ENCODE results near the gene MYF6.

The MYF6 gene

GRCh38 chr12:80690513-80690912 is 16.9 kb upstream of the MYF6 start:
- Histone ChIP-seq H3K4me1 (ENCODE audit: control insufficient read depth in 1 of 2, insufficient read depth in 2 of 2, low read length in 2 of 2) (no peaks in the 10 kb centered on the region), H3K4me2 (ENCODE audit: low read length) (no peak overlapping the region), H2BK120ac (ENCODE audit: insufficient read depth, low read length, poor library complexity) (no peak overlapping the region), H2AFZ (ENCODE audit: insufficient read depth, low read length, poor library complexity) (no peak overlapping the region), H3K4me3 (ENCODE audit: low read depth, low read length) (no peak overlapping the region), H4K8ac (ENCODE audit: low read depth, low read length) (no peak overlapping the region), H4K12ac (ENCODE audit: low read depth, low read length) (no peak overlapping the region), H3K79me1 (ENCODE audit: low read length) (no peaks in the 10 kb centered on the region), H3K27ac (ENCODE audit: low read depth, low read length) (no peak overlapping the region), H3K79me2 (ENCODE audit: control insufficient read depth, insufficient read depth, low read length, poor library complexity) (no peaks in the 10 kb centered on the region), H3K14ac (ENCODE audit: low read length) (no peak overlapping the region), H3K4ac (ENCODE audit: low read depth, low read length) (no peak overlapping the region), H3K9ac (ENCODE audit: low read length) (no peak overlapping the region), H3K23ac (ENCODE audit: low read length) (no peak overlapping the region), H2BK5ac (ENCODE audit: low read depth, low read length, poor library complexity) (no peak overlapping the region), H3K18ac (ENCODE audit: low read length) (no peak overlapping the region), H4K91ac (ENCODE audit: low read depth, low read length) (no peak overlapping the region), H3K9me3 (ENCODE audit: insufficient read depth, low read depth, low read length) (no peaks in the 10 kb centered on the region), H3K36me3 (ENCODE audit: control insufficient read depth in 1 of 2, insufficient read depth in 2 of 2, low read length in 2 of 2) (no peaks in the 10 kb centered on the region), H3K27me3 (ENCODE audit: insufficient read depth, low read length) (no peaks in the 10 kb centered on the region), H2AK5ac (ENCODE audit: low read length) (no peak overlapping the region), H2BK12ac (ENCODE audit: low read length) (no peak overlapping the region)
- no peak for DNase-seq
- WGBS (ENCODE audit: extremely low coverage, insufficient coverage, insufficient read length) = no CpG with 5 or more reads among the region's 2 CpGs

GRCh38 chr12:80692114-80692513 is 15.3 kb upstream of the MYF6 start:
- Histone ChIP-seq H4K8ac (ENCODE audit: low read depth, low read length) (no peak overlapping the region), H3K14ac (ENCODE audit: low read length) (no peak overlapping the region), H2BK5ac (ENCODE audit: low read depth, low read length, poor library complexity) (no peak overlapping the region), H3K4me2 (ENCODE audit: low read length) (no peak overlapping the region), H3K9ac (ENCODE audit: low read length) (no peak overlapping the region), H3K79me2 (ENCODE audit: control insufficient read depth, insufficient read depth, low read length, poor library complexity) (no peaks in the 10 kb centered on the region), H4K12ac (ENCODE audit: low read depth, low read length) (no peak overlapping the region), H2AK5ac (ENCODE audit: low read length) (no peak overlapping the region), H3K4me1 (ENCODE audit: control insufficient read depth in 1 of 2, insufficient read depth in 2 of 2, low read length in 2 of 2) (no peaks in the 10 kb centered on the region), H3K36me3 (ENCODE audit: control insufficient read depth in 1 of 2, insufficient read depth in 2 of 2, low read length in 2 of 2) (no peaks in the 10 kb centered on the region), H4K91ac (ENCODE audit: low read depth, low read length) (no peak overlapping the region), H3K4me3 (ENCODE audit: low read depth, low read length) (no peak overlapping the region), H3K23ac (ENCODE audit: low read length) (no peak overlapping the region), H3K18ac (ENCODE audit: low read length) (no peak overlapping the region), H3K4ac (ENCODE audit: low read depth, low read length) (no peak overlapping the region), H3K27me3 (ENCODE audit: insufficient read depth, low read length) (no peaks in the 10 kb centered on the region), H2AFZ (ENCODE audit: insufficient read depth, low read length, poor library complexity) (no peak overlapping the region), H3K9me3 (ENCODE audit: insufficient read depth, low read depth, low read length) (no peaks in the 10 kb centered on the region), H3K79me1 (ENCODE audit: low read length) (no peaks in the 10 kb centered on the region), H3K27ac (ENCODE audit: low read depth, low read length) (no peak overlapping the region), H2BK120ac (ENCODE audit: insufficient read depth, low read length, poor library complexity) (no peak overlapping the region), H2BK12ac (ENCODE audit: low read length) (no peak overlapping the region)
- DNase-seq = no peak
- no CpG with 5 or more reads among the region's 1 CpG for WGBS (ENCODE audit: extremely low coverage, insufficient coverage, insufficient read length)

GRCh38 chr12:80697270-80697887 is 10.1 kb upstream of the MYF6 start:
- H3K23ac ChIP-seq (ENCODE audit: low read length) = no peak overlapping the region
- H3K27ac ChIP-seq (ENCODE audit: low read depth, low read length) = no peak overlapping the region
- WGBS (ENCODE audit: extremely low coverage, insufficient coverage, insufficient read length) = no CpG with 5 or more reads among the region's 2 CpGs
- H4K8ac ChIP-seq (ENCODE audit: low read depth, low read length) = no peak overlapping the region
- H3K4ac ChIP-seq (ENCODE audit: low read depth, low read length) = no peak overlapping the region
- no peak overlapping the region for H2BK12ac ChIP-seq (ENCODE audit: low read length)
- no peak for DNase-seq
- H3K18ac ChIP-seq (ENCODE audit: low read length) = no peak overlapping the region
- H3K36me3 ChIP-seq (ENCODE audit: control insufficient read depth in 1 of 2, insufficient read depth in 2 of 2, low read length in 2 of 2) = no peaks in the 10 kb centered on the region
- no peak overlapping the region for H3K9ac ChIP-seq (ENCODE audit: low read length)
- H3K14ac ChIP-seq (ENCODE audit: low read length) = no peak overlapping the region
- H2AFZ ChIP-seq (ENCODE audit: insufficient read depth, low read length, poor library complexity) = no peak overlapping the region
- no peaks in the 10 kb centered on the region for H3K9me3 ChIP-seq (ENCODE audit: insufficient read depth, low read depth, low read length)
- H3K4me2 ChIP-seq (ENCODE audit: low read length) = no peak overlapping the region
- H3K79me2 ChIP-seq (ENCODE audit: control insufficient read depth, insufficient read depth, low read length, poor library complexity) = no peaks in the 10 kb centered on the region
- no peak overlapping the region for H4K91ac ChIP-seq (ENCODE audit: low read depth, low read length)
- H3K4me3 ChIP-seq (ENCODE audit: low read depth, low read length) = no peak overlapping the region
- H3K27me3 ChIP-seq (ENCODE audit: insufficient read depth, low read length) = no peaks in the 10 kb centered on the region
- no peak overlapping the region for H4K12ac ChIP-seq (ENCODE audit: low read depth, low read length)
- H2AK5ac ChIP-seq (ENCODE audit: low read length) = no peak overlapping the region
- H3K4me1 ChIP-seq (ENCODE audit: control insufficient read depth in 1 of 2, insufficient read depth in 2 of 2, low read length in 2 of 2) = no peaks in the 10 kb centered on the region
- no peak overlapping the region for H2BK5ac ChIP-seq (ENCODE audit: low read depth, low read length, poor library complexity)
- H3K79me1 ChIP-seq (ENCODE audit: low read length) = no peaks in the 10 kb centered on the region
- H2BK120ac ChIP-seq (ENCODE audit: insufficient read depth, low read length, poor library complexity) = no peak overlapping the region

- DNase-seq = no peak
- H2BK5ac ChIP-seq (ENCODE audit: low read depth, low read length, poor library complexity) = no peak overlapping the region
- H3K4me3 ChIP-seq (ENCODE audit: low read depth, low read length) = no peak overlapping the region
- no peak overlapping the region for H3K27ac ChIP-seq (ENCODE audit: low read depth, low read length)
- peaks cover 3 to 6% of the 10 kb centered on the region in 2 experiments for H3K4me1 ChIP-seq (ENCODE audit: control insufficient read depth in 1 of 2, insufficient read depth in 2 of 2, low read length in 2 of 2)
- no peak overlapping the region for H4K12ac ChIP-seq (ENCODE audit: low read depth, low read length)
- H3K4ac ChIP-seq (ENCODE audit: low read depth, low read length) = no peak overlapping the region
- no peaks in the 10 kb centered on the region for H3K79me2 ChIP-seq (ENCODE audit: control insufficient read depth, insufficient read depth, low read length, poor library complexity)
- H2BK120ac ChIP-seq (ENCODE audit: insufficient read depth, low read length, poor library complexity) = no peak overlapping the region
- no peak overlapping the region for H4K8ac ChIP-seq (ENCODE audit: low read depth, low read length)
- H3K14ac ChIP-seq (ENCODE audit: low read length) = no peak overlapping the region
- no peaks in the 10 kb centered on the region for H3K9me3 ChIP-seq (ENCODE audit: insufficient read depth, low read depth, low read length)
- no peak overlapping the region for H2BK12ac ChIP-seq (ENCODE audit: low read length)
- no peak overlapping the region for H2AFZ ChIP-seq (ENCODE audit: insufficient read depth, low read length, poor library complexity)
- WGBS (ENCODE audit: extremely low coverage, insufficient coverage, insufficient read length) = no CpG with 5 or more reads among the region's 7 CpGs
- no peak overlapping the region for H3K4me2 ChIP-seq (ENCODE audit: low read length)
- H3K36me3 ChIP-seq (ENCODE audit: control insufficient read depth in 1 of 2, insufficient read depth in 2 of 2, low read length in 2 of 2) = no peaks in the 10 kb centered on the region
- no peak overlapping the region for H4K91ac ChIP-seq (ENCODE audit: low read depth, low read length)
- H3K27me3 ChIP-seq (ENCODE audit: insufficient read depth, low read length) = no peaks in the 10 kb centered on the region
- H3K79me1 ChIP-seq (ENCODE audit: low read length) = no peaks in the 10 kb centered on the region
- no peak overlapping the region for H3K18ac ChIP-seq (ENCODE audit: low read length)
- H3K9ac ChIP-seq (ENCODE audit: low read length) = no peak overlapping the region
- no peak overlapping the region for H3K23ac ChIP-seq (ENCODE audit: low read length)
- no peak overlapping the region for H2AK5ac ChIP-seq (ENCODE audit: low read length)
Measured at GRCh38 chr12:80698256-80698655, 9.2 kb upstream of the MYF6 start.

Measured in trophoblast cell (in vitro differentiated cells and primary cell).